Mesodermal cell (in vitro differentiated cells): ENCODE data around the gene ATXN1.
A peak's percentile ranks its signal among the peaks of the same experiment; 100 is the strongest.
"Not testable (repeated sequence)": the region's sequence is repeated elsewhere in the genome, so short reads cannot be mapped to it uniquely, and the experiment has no call there.

ENCODE experiments used
- H3K27ac ChIP-seq: 2 replicates; pipeline ENCODE4 v1.7.0; 2013; ENCODE audit warnings: mild to moderate bottlenecking, low read depth, low read length, moderate library complexity; ENCODE audit not compliant: severe bottlenecking
- H3K36me3 ChIP-seq: 2 replicates; pipeline ENCODE4 v1.7.1; 2013; ENCODE audit warnings: mild to moderate bottlenecking, low read length, moderate library complexity; ENCODE audit not compliant: control insufficient read depth, insufficient read depth
- H3K4me1 ChIP-seq: one replicate; pipeline ENCODE4 v1.7.1; 2013; ENCODE audit warnings: mild to moderate bottlenecking, low read length; ENCODE audit not compliant: insufficient read depth, control insufficient read depth, poor library complexity, severe bottlenecking
- H3K4me3 ChIP-seq: 2 replicates; pipeline ENCODE4 v1.7.0; 2013; ENCODE audit warnings: low read length, control low read depth, mild to moderate bottlenecking; ENCODE audit not compliant: insufficient read depth, poor library complexity, severe bottlenecking; ENCODE audit errors: extremely low read depth
- H3K9me3 ChIP-seq: 2 replicates; pipeline ENCODE4 v1.7.1; 2013; ENCODE audit warnings: mild to moderate bottlenecking, low read length, moderate library complexity; ENCODE audit not compliant: control insufficient read depth
- WGBS, 2 experiments: methylation state at CpG; one replicate each; pipeline ENCODE4 v1.1.5; 2013; ENCODE audit warnings: missing lambda C conversion rate in 2 of 2; ENCODE audit not compliant: insufficient coverage in 2 of 2; 5-methylcytosine and 5-hydroxymethylcytosine counted together

The ATXN1 gene

GRCh38 chr6:16635291-16635809, 125.9 kb downstream of the ATXN1 start:
- 83 to 85% methylated on average over 2 to 3 of the region's 4 CpGs for WGBS, 2 experiments
- H3K27ac ChIP-seq = peak overlapping the region; percentile 79

GRCh38 chr6:16634855-16635254, 126.4 kb downstream of the ATXN1 start:
- peaks cover 4% of the 10 kb centered on the region for H3K36me3 ChIP-seq
- H3K4me3 ChIP-seq = no peak overlapping the region
- peaks cover 16% of the 10 kb centered on the region for H3K4me1 ChIP-seq
- WGBS, 2 experiments = 87 to 92% methylated on average over 2 to 4 of the region's 5 CpGs
- no peaks in the 10 kb centered on the region for H3K9me3 ChIP-seq
- no peak overlapping the region for H3K27ac ChIP-seq

More at GRCh38 chr6:16635291-16635809, 125.9 kb downstream of the ATXN1 start:
- no peaks in the 10 kb centered on the region for H3K9me3 ChIP-seq
- peaks cover 20% of the 10 kb centered on the region for H3K4me1 ChIP-seq
- peaks cover 4% of the 10 kb centered on the region for H3K36me3 ChIP-seq
- H3K4me3 ChIP-seq = no peak overlapping the region

GRCh38 chr6:16633961-16634360, 127.3 kb downstream of the ATXN1 start:
- Histone ChIP-seq H3K27ac (no peak overlapping the region), H3K36me3 (peaks cover 4% of the 10 kb centered on the region), H3K9me3 (no peaks in the 10 kb centered on the region), H3K4me1 (peaks cover 10% of the 10 kb centered on the region), H3K4me3 (no peak overlapping the region)
- WGBS, 2 experiments = no CpG with 5 or more reads among the region's 1 CpG

GRCh38 chr6:16633465-16633864, 127.8 kb downstream of the ATXN1 start:
- no peaks in the 10 kb centered on the region for H3K9me3 ChIP-seq
- no peak overlapping the region for H3K4me3 ChIP-seq
- H3K4me1 ChIP-seq = peaks cover 10% of the 10 kb centered on the region
- H3K36me3 ChIP-seq = peaks cover 4% of the 10 kb centered on the region
- WGBS, 2 experiments = 90 to 100% methylated on average over 1 of the region's 5 CpGs
- no peak overlapping the region for H3K27ac ChIP-seq

- WGBS, 2 experiments = 75 to 82% methylated on average over 3 to 4 of the region's 4 CpGs
- H3K4me3 ChIP-seq = no peak overlapping the region
- H3K36me3 ChIP-seq = no peaks in the 10 kb centered on the region
- H3K4me1 ChIP-seq = peaks cover 10% of the 10 kb centered on the region
- H3K9me3 ChIP-seq = no peaks in the 10 kb centered on the region
- no peak overlapping the region for H3K27ac ChIP-seq
Observed at GRCh38 chr6:16632101-16632500, 129.2 kb downstream of the ATXN1 start.

- H3K4me1 ChIP-seq = peaks cover under 1% of the 10 kb centered on the region
- H3K9me3 ChIP-seq = no peaks in the 10 kb centered on the region
- no peak overlapping the region for H3K27ac ChIP-seq
- no peak overlapping the region for H3K4me3 ChIP-seq
- WGBS, 2 experiments = 83% methylated on average over 1 of the region's 4 CpGs; no CpG with 5 or more reads in 1 of the 2 experiments
- H3K36me3 ChIP-seq = no peaks in the 10 kb centered on the region
Observed at GRCh38 chr6:16630026-16630643, 131.1 kb downstream of the ATXN1 start.

GRCh38 chr6:16628580-16628979, 132.7 kb downstream of the ATXN1 start:
- not testable (repeated sequence) for H3K4me1 ChIP-seq, H3K4me3 ChIP-seq, H3K9me3 ChIP-seq, H3K36me3 ChIP-seq, H3K27ac ChIP-seq
- 100% methylated on average over 1 of the region's 1 CpG; no CpG with 5 or more reads in 1 of the 2 experiments for WGBS, 2 experiments

- Histone ChIP-seq H3K4me3 (no peak overlapping the region), H3K27ac (no peak overlapping the region), H3K4me1 (no peaks in the 10 kb centered on the region), H3K36me3 (no peaks in the 10 kb centered on the region), H3K9me3 (no peaks in the 10 kb centered on the region)
- WGBS, 2 experiments = no CpG with 5 or more reads among the region's 2 CpGs
Observed at GRCh38 chr6:16626650-16627049, 134.6 kb downstream of the ATXN1 start.

GRCh38 chr6:16625291-16626265, 135.7 kb downstream of the ATXN1 start:
- no peaks in the 10 kb centered on the region for H3K36me3 ChIP-seq
- no peak overlapping the region for H3K27ac ChIP-seq

GRCh38 chr6:16624636-16625290, 136.5 kb downstream of the ATXN1 start:
- no peaks in the 10 kb centered on the region for H3K36me3 ChIP-seq

More at GRCh38 chr6:16625291-16626265, 135.7 kb downstream of the ATXN1 start:
- WGBS, 2 experiments = 90 to 96% methylated on average over 3 to 5 of the region's 10 CpGs
- Histone ChIP-seq H3K4me1 (no peaks in the 10 kb centered on the region), H3K4me3 (no peak overlapping the region), H3K9me3 (no peaks in the 10 kb centered on the region)

More at GRCh38 chr6:16624636-16625290, 136.5 kb downstream of the ATXN1 start:
- Histone ChIP-seq H3K27ac (no peak overlapping the region), H3K4me3 (no peak overlapping the region), H3K9me3 (no peaks in the 10 kb centered on the region), H3K4me1 (no peaks in the 10 kb centered on the region)
- 88 to 100% methylated on average over 5 to 7 of the region's 8 CpGs for WGBS, 2 experiments
